Measurements from ENCODE around the gene LIMK1.

Gene LIMK1

GRCh38 chr7:74056096-74056915, 27.3 kb upstream of the LIMK1 start:
- DNase-seq (ENCODE audit: low spot score): no peak

GRCh38 chr7:74057216-74057925, 26.2 kb upstream of the LIMK1 start:
- DNase-seq (ENCODE audit: low spot score): peak; percentile 6

GRCh38 chr7:74057987-74058386, 25.6 kb upstream of the LIMK1 start:
- DNase-seq (ENCODE audit: low spot score): no peak

GRCh38 chr7:74058486-74058885, 25.1 kb upstream of the LIMK1 start:
- no peak for DNase-seq (ENCODE audit: low spot score)

GRCh38 chr7:74059037-74059436, 24.6 kb upstream of the LIMK1 start:
- no peak for DNase-seq (ENCODE audit: low spot score)

- peak; percentile 9 for DNase-seq (ENCODE audit: low spot score)
Measured at GRCh38 chr7:74059681-74060588, 23.7 kb upstream of the LIMK1 start.

GRCh38 chr7:74061840-74062539, 21.6 kb upstream of the LIMK1 start:
- DNase-seq (ENCODE audit: low spot score): peak; percentile 96

GRCh38 chr7:74063223-74063641, 20.4 kb upstream of the LIMK1 start:
- no peak for DNase-seq (ENCODE audit: low spot score)

- DNase-seq (ENCODE audit: low spot score): no peak
Measured at GRCh38 chr7:74063646-74064045, 20.0 kb upstream of the LIMK1 start.

GRCh38 chr7:74064696-74065095, 18.9 kb upstream of the LIMK1 start:
- no peak for DNase-seq (ENCODE audit: low spot score)

GRCh38 chr7:74066626-74067025, 17.0 kb upstream of the LIMK1 start:
- DNase-seq (ENCODE audit: low spot score): no peak

- DNase-seq (ENCODE audit: low spot score): no peak
Measured at GRCh38 chr7:74068378-74069085, 15.1 kb upstream of the LIMK1 start.

- DNase-seq (ENCODE audit: low spot score): no peak
Measured at GRCh38 chr7:74069086-74069541, 14.5 kb upstream of the LIMK1 start.

GRCh38 chr7:74069790-74070618, 13.6 kb upstream of the LIMK1 start:
- no peak for DNase-seq (ENCODE audit: low spot score)

- DNase-seq (ENCODE audit: low spot score): no peak
Measured at GRCh38 chr7:74070619-74070921, 13.0 kb upstream of the LIMK1 start.

GRCh38 chr7:74071121-74071520, 12.5 kb upstream of the LIMK1 start:
- no peak for DNase-seq (ENCODE audit: low spot score)

- no peak for DNase-seq (ENCODE audit: low spot score)
Measured at GRCh38 chr7:74074770-74075169, 8.8 kb upstream of the LIMK1 start.

- no peak for DNase-seq (ENCODE audit: low spot score)
Measured at GRCh38 chr7:74078461-74078860, 5.1 kb upstream of the LIMK1 start.

GRCh38 chr7:74082770-74083116, 861 bp upstream of the LIMK1 start:
- no peak for DNase-seq (ENCODE audit: low spot score)

GRCh38 chr7:74083928-74084721, 521 bp downstream of the LIMK1 start:
- DNase-seq (ENCODE audit: low spot score): peak; percentile 73
